ENCODE measurements around the gene BAIAP2L1. TPM values are rescaled to one million over a fixed set of nuclear protein-coding genes. Genes with fewer than 3 reads are reported as not detected.

Gene BAIAP2L1
- total RNA-seq, 2 donors from 2014 or later = 63.9 to 66.2 TPM

DNA sequence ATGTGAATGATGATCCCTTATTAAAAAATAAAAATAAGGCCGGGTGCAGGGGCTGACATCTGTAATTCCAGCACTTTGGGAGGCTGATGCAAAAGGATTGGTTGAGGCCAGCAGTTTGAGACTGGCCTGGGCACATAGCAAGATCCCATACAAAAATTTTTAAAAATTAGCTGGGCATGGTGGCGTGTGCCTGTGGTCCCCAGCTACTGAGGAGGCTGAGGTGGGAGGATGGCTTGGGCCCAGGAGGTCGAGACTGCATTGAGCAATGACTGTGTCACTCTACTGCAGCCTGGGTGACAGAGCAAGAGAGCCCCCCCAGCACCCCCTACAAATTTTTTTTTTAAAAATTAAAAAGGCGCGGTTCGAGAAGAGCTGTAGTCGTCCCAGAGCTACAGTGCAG, 120.6 kb downstream of the BAIAP2L1 start:
- Histone ChIP-seq H3K27ac (peak overlapping the region; percentile 85), H3K27me3 (no peaks in the 10 kb centered on the region), H3K4me1 (peaks cover 14% of the 10 kb centered on the region), H3K9me3 (no peaks in the 10 kb centered on the region), H3K4me3 (peak overlapping the region; percentile 38), H3K9ac (ENCODE audit: low read depth in 2 of 2, low read length in 2 of 2) (peak overlapping the region in 1 of 2 donors; percentile 97), H3K36me3 (no peaks in the 10 kb centered on the region)
- intact Hi-C loops (cut with DNase I) = no loop called here
- TF ChIP-seq, protein P1, sequence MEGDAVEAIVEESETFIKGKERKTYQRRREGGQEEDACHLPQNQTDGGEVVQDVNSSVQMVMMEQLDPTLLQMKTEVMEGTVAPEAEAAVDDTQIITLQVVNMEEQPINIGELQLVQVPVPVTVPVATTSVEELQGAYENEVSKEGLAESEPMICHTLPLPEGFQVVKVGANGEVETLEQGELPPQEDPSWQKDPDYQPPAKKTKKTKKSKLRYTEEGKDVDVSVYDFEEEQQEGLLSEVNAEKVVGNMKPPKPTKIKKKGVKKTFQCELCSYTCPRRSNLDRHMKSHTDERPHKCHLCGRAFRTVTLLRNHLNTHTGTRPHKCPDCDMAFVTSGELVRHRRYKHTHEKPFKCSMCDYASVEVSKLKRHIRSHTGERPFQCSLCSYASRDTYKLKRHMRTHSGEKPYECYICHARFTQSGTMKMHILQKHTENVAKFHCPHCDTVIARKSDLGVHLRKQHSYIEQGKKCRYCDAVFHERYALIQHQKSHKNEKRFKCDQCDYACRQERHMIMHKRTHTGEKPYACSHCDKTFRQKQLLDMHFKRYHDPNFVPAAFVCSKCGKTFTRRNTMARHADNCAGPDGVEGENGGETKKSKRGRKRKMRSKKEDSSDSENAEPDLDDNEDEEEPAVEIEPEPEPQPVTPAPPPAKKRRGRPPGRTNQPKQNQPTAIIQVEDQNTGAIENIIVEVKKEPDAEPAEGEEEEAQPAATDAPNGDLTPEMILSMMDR (IDR thresholded peaks at IDR 0.05) = no peak
- DNase-seq = no peak

DNA sequence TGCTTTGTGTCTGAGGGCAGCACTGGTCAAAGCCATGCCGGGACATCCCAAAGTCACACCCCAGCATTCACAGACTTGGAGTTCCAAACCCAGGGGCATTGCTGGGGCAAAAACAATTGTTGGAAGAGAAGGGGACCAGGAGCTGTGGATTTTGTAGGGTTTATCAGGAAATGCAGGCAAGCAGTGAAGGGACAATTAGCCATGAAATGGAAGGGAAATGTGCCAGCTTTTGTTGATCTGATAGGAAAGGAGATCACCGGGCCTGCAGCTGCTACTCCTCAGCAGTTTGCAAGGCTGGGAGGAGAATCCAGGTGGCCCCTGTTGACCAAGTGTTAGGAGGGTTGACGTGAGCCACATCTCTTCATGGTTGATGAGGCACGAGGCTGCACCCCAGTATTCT, 122.0 kb downstream of the BAIAP2L1 start:
- Histone ChIP-seq H3K9me3 (no peaks in the 10 kb centered on the region), H3K4me1 (peaks cover 4% of the 10 kb centered on the region), H3K27ac (no peak overlapping the region), H3K9ac (ENCODE audit: low read depth in 2 of 2, low read length in 2 of 2) (no peak overlapping the region), H3K36me3 (no peaks in the 10 kb centered on the region), H3K4me3 (no peak overlapping the region), H3K27me3 (no peaks in the 10 kb centered on the region)
- intact Hi-C loops (cut with DNase I) = no loop called here
- no peak for DNase-seq
- TF ChIP-seq, protein P1 (IDR thresholded peaks at IDR 0.05) = no peak

GRCh38 chr7:98278408-98278807, 122.5 kb downstream of the BAIAP2L1 start:
- Histone ChIP-seq H3K4me1 (no peaks in the 10 kb centered on the region), H3K9me3 (no peaks in the 10 kb centered on the region), H3K27ac (no peak overlapping the region), H3K36me3 (no peaks in the 10 kb centered on the region), H3K27me3 (no peaks in the 10 kb centered on the region), H3K9ac (ENCODE audit: low read depth in 2 of 2, low read length in 2 of 2) (no peak overlapping the region), H3K4me3 (no peak overlapping the region)
- DNase-seq = no peak
- TF ChIP-seq, protein P1 (IDR thresholded peaks at IDR 0.05) = no peak
- intact Hi-C loops (cut with DNase I) = no loop called here

DNA sequence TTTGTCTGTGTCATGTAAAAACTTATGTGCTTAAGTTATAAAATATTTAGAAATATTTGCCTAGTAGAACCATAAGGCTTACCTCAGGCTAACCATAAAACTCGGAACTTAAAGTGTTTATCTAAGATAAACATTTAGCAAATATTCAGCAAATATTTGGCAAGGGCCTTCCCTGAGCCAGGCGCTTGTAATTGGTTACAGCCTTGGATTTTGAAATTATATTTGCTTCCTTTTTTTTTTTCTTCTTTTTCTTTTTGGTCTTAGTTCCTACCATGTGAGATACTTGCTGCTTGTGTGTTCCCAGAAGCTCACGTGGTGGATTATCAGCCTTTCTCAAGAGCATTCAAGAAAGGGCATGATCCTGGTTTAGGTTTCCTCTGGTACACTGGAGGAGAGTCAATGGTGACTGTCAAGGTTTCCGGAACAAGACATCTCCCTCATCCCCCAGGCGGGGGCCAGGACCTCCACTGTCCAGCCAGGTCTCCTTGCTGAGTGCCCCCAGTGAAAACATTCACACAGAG, 124.6 kb downstream of the BAIAP2L1 start:
- H3K9me3 ChIP-seq = no peaks in the 10 kb centered on the region
- TF ChIP-seq, protein P1 (IDR thresholded peaks at IDR 0.05) = no peak
- H3K4me3 ChIP-seq = no peak overlapping the region
- H3K4me1 ChIP-seq = no peaks in the 10 kb centered on the region
- DNase-seq = peak; percentile 50
- no peaks in the 10 kb centered on the region for H3K27me3 ChIP-seq
- intact Hi-C loops (cut with DNase I) = no loop called here
- H3K9ac ChIP-seq (ENCODE audit: low read depth in 2 of 2, low read length in 2 of 2) = peak overlapping the region in 1 of 2 donors; percentile 6
- H3K27ac ChIP-seq = peak overlapping the region; percentile 60
- H3K36me3 ChIP-seq = no peaks in the 10 kb centered on the region

- H3K36me3 ChIP-seq = no peaks in the 10 kb centered on the region
- TF ChIP-seq, protein P1 (IDR thresholded peaks at IDR 0.05) = no peak
- H3K27me3 ChIP-seq = no peaks in the 10 kb centered on the region
- intact Hi-C loops (cut with DNase I) = no loop called here
- no peak overlapping the region for H3K9ac ChIP-seq (ENCODE audit: low read depth in 2 of 2, low read length in 2 of 2)
- H3K27ac ChIP-seq = no peak overlapping the region
- H3K4me1 ChIP-seq = no peaks in the 10 kb centered on the region
- no peaks in the 10 kb centered on the region for H3K9me3 ChIP-seq
- no peak for DNase-seq
- H3K4me3 ChIP-seq = no peak overlapping the region
These were observed 133.6 kb downstream of the BAIAP2L1 start for GRCh38 chr7:98267303-98267702.
